AG04449 (cell line): ENCODE results near the gene LAMA3.

Source experiments
- CTCF ChIA-PET: fragments of 350-600 bp; formaldehyde crosslinking; extraction: SDS; loops from one replicate; lab custom pipeline; 2021; ENCODE audit warnings: antibody characterized with exemption; lab: Yijun Ruan, JAX
- POLR2A ChIA-PET: fragments of 400-600, 350-600 bp; formaldehyde crosslinking; extraction: SDS; loops from one replicate; lab custom pipeline; 2020; ENCODE audit warnings: antibody characterized with exemption, inconsistent platforms; lab: Yijun Ruan, JAX
- DNase-seq: peaks from one replicate; pipeline ENCODE4 v3.0.0-alpha.2; 2010; ENCODE audit warnings: low read depth, low spot score
- H3K4me3 ChIP-seq: 2 replicates; pipeline ENCODE4 v1.5.1; 2011; ENCODE audit warnings: low read depth, mild to moderate bottlenecking, control low read depth, low read length
- CTCF ChIP-seq: IDR thresholded peaks from one replicate; pipeline ENCODE4 v1.5.1; 2011; ENCODE audit warnings: mild to moderate bottlenecking, moderate library complexity, low read length, control low read depth, inconsistent platforms; ENCODE audit not compliant: insufficient read depth; ENCODE audit errors: missing control alignments

LAMA3 gene

GRCh38 chr18:23812546-23813440 lies 123.5 kb downstream of the LAMA3 start:
- CTCF ChIA-PET: interaction anchor here (1.0 to 6.6 kb wide), 9 partner anchors 8 to 307 kb away, joined by 3 to 104 read pairs (median 3); no protein-coding TSS in a partner anchor
- no peak for DNase-seq
- peak; percentile 23 for TF ChIP-seq CTCF
- H3K4me3 ChIP-seq: no peak overlapping the region
- POLR2A ChIA-PET: no interaction called here

DNA sequence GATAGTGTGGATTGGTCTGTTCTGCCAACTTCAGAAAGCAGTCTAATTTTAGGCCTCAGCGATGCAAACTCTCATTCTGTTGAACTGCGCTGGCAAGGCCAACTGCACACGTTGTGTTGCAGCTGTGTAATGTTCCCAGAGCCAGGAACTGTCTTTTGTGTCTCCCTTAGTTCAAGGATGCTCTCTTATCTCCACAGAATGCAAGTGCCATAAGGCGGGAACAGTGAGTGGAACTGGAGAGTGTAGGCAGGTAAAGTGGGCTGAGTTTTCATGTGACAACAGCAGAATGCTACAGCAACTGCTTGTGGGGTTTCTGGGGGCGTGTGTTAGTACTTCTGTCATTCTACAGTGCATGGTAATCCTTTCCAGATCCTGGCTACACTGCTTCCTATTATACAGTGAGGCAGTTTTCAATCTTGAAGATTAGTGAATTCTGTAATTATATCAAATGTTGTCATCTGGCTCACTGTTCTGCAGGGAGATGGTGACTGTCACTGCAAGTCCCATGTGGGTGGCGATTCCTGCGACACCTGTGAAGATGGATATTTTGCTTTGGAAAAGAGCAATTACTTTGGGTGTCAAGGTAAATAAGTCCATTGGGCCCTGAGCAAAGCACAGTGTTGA lies 125.8 kb downstream of the LAMA3 start:
- TF ChIP-seq CTCF: no peak
- DNase-seq: no peak
- POLR2A ChIA-PET: no interaction called here
- H3K4me3 ChIP-seq: no peak overlapping the region
- CTCF ChIA-PET: interaction anchor here (0.7 to 6.6 kb wide), 11 partner anchors 9 to 317 kb away, joined by 3 to 104 read pairs (median 4); no protein-coding TSS in a partner anchor

DNA sequence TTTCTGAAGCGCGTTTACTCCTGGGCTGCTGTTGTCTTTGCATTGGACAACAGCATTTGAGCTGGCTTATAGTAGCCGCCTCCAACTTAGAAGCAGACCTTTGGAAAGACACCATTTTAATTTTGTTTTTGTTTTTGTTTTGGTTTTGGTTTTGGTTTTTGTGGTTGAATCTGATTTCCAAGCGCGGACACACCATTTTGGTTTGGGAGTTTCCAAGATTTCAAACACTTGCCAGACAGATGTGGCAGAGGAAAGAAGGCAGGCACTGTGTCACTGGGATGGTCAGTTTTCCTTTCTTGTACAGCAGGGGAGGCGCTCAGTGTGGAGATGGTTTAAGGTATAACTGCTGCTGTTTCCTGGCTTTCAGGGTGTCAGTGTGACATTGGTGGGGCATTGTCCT lies 126.8 kb downstream of the LAMA3 start:
- ChIA-PET CTCF (no interaction called here), POLR2A (no interaction called here)
- no peak for DNase-seq
- H3K4me3 ChIP-seq: no peak overlapping the region
- TF ChIP-seq CTCF: no peak

DNA sequence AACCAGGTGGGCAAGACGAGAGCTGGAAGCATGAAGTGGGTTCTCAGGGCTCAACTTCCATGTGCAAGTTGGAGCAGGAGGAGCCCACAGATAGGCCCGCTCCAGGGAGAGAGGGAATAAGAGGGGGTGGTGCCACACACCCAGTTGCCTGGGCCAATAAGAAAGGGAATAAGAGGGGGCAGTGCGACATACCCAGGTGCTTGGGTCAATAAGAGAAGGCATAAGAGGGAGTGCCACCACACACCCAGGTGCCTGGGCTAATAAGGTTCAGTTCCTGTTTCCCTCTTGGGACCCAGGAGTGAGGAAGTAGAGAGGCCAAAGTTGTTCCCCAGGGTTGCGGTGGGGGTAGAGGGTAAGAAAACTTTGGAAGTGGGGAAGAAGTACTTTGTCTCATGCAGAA lies 127.5 kb downstream of the LAMA3 start:
- no peak for TF ChIP-seq CTCF
- DNase-seq: no peak
- CTCF ChIA-PET: no interaction called here
- no peak overlapping the region for H3K4me3 ChIP-seq
- POLR2A ChIA-PET: no interaction called here

- no peak for TF ChIP-seq CTCF
- no peak for DNase-seq
- ChIA-PET CTCF (interaction anchor here (3.2 kb wide), 1 partner anchor 99 kb away, joined by 19 read pairs; no protein-coding TSS in a partner anchor), POLR2A (no interaction called here)
- no peak overlapping the region for H3K4me3 ChIP-seq
Measured at GRCh38 chr18:23819001-23819400, 129.7 kb downstream of the LAMA3 start.

DNA sequence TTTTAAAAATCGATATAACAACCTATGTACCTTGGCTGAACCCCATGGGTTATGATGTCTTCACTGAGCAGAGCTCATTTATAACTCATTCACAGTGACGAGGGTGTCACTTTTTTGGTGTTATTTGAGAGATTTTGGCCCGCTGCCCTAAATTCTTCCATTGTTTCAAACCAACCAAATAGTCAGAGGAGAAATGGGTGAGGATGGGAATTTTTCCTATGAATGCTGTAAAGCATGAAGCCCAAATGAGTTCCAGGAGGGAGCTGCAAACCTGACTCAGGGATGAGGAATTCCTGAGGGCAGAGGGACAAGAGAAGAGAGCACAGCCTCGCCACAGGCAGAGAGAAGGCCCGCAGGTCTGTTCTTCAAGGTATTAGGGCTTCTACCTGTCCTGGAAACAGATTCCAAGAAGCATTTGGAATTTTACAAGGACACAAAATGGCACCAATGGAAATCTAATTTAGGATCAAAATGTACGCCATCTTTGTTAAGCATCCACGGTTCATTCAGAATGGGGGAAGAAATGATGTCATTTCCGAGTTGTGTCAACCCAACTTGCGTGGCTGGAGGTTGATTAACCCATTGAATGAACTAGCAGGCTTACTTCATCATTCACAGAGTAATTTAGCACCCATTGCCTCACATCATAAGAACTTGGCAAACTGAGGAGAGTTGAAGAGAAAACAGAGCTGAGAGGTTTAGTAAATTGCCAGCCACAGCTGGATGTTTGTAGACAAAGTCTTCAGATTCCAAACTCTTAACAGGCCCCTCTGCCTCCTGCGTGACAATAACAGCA lies 133.5 kb downstream of the LAMA3 start:
- CTCF ChIA-PET: interaction anchor here (0.9 to 1.5 kb wide), 2 partner anchors 96 to 297 kb away, joined by 3 to 6 read pairs; no protein-coding TSS in a partner anchor
- DNase-seq: no peak
- POLR2A ChIA-PET: no interaction called here
- no peak for TF ChIP-seq CTCF
- no peak overlapping the region for H3K4me3 ChIP-seq
